ENCODE data around the gene DHCR7.

Gene DHCR7

DNA sequence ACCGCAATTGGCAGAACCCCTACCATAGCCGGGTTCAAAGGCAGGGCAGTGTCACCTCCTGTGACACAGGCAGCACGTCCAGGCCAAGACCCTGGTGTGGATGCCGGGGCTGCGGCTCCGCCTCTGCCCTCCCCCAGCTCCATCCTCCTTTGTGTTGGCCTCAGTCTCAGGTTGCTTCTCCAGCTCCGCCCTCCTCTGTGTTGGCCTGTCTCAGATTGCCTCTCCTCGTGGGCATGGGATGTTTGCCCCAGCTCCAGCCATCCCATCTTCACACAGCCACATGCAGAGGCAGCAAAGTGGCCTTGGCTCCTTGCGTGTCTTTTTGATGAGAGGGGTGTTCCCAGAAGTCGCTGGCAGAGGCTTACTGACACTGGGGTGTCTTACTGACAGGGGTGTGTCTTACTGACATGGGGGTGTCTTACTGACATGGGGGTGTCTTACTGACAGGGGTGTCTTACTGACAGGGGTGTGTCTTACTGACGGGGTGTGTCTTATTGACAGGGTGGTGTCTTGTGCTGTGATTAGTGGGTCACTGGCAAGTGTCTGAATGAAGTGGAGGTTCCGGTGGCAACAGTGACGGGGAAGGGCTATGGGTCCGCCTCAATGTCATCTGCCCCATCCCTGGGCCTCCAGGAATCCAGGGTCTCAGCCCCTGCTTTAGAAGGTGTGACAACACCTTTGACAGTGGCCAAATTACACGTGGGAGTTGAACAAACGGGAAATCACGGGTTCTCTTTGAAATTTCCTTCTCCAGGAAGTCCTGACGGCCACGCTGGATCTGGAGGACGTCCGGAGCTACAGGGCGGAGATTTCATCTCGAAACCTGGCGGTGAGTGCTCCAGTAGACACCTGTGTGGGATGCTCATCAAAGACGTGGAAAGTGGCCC is 29.7 kb upstream of the DHCR7 start:
- DNase-seq = no peak

DNA sequence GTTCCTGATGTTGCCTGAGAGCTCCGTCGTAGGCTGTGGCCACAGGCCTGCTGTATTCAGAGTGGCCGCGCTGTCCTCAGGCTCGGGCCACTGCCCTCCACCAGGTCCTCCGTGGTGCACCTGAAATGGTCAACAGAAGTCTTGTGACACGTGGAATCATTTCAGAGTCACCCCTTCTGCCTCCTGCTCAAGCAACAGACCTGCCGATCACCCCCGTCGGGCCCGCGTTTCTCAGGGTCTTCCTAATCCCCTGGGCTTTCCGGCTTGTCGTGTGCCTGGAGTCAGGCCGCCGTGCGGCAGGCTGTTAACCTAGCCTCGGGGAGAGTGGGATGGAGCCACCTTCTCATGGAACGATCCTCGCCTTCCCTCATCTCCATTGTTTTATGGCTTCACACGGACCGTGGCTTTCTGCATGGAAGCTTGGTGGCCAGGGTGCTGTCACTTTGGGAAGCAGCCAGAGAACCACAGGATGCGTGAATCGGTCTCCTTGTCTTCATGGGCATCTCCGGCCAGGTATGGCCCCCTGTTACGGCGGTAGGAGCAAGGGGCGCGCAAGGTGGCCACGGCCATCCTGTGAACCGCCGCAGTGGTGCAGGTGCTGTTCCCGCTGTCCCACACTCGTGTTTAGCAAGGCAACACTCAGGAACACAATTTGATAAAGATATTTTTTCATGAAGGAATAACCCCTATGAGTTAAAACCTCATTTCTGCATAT is 28.9 kb upstream of the DHCR7 start:
- no peak for DNase-seq

DNA sequence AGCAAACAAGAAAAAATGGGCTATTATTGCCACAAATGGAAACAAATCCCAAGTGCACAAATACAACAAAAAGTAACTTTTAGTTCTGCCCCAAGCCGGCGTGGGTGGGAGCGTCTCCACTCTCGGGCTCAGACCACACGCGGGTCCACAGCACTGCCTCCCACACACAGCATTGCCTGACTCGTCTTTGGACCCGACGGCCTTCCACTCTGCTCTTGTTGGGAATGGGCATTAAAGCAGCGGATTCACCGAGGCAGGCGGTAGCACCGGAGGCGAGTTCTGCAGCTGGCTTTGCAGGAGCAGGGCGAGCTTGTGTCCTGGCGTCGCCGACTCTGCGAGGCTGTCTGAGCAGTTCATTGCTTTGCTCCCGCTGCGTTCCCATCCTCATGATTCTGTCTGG is 27.8 kb upstream of the DHCR7 start:
- DNase-seq = no peak

DNA sequence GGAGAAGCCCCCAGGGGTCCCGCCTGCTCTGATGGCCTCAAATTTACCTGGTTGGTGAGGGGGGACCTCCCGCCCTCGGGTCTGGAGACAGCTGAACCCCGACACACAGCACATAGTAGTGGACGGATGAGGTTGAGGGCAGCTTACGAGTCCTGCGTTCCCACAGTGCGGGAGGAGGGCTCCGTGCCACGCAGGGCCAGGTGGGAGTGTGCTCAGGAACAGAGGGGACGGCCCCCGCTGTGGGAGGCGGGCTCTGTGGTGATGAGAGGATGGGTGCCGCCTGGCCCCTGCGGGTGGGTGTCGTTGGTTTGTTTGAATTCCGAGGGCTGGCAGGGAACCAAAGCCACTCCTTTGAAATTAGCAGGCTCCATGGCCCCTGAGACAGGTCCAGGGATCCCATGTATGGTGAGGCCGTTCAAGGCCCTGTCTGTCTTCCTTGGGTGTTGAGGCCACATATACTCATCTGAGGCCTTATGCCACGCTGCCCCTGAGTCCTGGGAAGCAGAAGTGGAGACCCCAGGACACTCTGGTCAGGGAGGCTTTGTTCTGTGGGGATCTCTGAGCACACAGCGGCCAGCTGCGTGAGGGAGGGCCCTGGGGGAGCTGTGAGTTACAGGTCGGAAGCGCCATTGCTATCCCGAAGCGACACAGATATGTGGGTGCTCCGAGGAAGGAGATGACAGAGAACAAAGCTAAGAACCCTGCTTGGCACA is 26.7 kb upstream of the DHCR7 start:
- DNase-seq = no peak

DNA sequence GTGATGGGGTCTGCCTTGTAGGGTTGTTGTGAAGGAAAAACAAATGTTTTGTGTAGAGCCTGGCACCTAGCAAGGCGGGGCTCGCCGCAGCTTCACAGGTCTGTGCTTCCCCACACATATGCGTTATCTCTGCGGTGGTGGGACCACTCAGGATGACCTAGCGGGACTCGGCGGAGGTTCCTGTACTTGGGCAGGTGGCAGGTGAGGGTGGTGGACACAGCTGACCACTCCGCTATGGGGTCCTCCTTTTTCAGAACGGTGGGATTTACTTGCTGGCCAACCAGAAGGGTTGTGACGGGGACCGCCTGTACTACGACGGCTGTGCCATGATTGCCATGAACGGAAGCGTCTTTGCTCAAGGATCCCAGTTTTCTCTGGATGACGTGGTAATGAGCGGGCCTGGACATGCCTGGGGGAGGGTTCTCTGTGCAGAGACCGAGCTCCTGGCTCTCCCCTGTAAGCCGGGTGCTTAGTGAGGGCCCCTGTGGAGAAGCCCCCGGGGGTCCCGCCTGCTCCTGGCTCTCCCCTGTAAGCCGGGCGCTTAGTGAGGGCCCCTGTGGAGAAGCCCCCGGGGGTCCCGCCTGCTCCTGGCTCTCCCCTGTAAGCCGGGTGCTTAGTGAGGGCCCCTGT is 26.1 kb upstream of the DHCR7 start:
- no peak for DNase-seq

DNA sequence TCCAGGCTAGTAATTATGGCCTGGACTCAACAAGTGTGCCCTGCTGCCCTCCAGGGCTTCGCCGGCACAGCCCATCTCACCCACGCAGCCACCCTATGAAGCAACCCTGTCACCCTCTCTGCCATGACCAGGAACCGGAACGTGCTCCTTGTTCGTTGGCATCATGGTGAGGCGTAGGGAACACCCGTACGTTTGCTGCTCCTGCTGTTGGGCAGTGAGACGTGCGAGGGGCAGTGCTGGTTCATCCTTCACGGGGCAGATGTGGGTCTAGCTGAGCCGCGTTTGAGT is 25.5 kb upstream of the DHCR7 start:
- no peak for DNase-seq

DNA sequence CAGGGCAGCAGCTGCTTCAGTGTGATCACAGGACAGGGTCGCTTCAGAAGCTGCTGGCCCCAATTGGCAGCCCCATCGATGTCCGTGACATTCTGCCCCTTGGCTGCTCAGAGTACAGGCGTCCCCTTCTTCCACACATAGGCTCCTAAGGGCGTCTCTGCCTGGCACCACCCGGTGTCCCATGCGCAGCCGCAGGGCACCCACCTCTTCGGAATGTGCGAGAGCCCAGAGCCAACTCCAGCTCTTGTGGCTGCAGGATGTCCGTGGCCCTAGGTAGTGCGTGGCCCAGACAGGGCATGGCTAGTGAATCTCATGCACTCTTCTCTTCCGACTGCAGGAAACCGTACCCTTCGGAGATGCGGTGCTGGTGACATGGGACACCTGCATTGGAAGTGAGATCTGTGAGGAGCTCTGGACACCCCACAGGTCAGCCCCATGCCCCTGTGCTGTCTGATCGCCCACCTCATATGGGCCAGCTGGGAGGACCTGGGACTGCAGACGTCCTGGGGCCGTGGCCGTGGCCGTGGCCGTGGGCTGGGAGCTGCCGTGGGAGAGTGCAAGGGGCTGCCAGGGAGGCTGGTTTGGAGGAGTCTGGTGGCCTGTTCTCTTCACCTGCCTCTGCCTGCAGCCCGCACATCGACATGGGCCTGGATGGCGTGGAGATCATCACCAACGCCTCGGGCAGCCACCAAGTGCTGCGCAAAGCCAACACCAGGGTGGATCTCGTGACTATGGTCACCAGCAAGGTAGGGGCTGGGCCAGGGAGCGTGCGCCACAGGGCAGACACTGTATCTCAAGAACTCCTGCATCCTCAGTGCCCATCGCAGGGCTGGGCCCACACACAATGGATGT is 25.0 kb upstream of the DHCR7 start:
- no peak for DNase-seq

DNA sequence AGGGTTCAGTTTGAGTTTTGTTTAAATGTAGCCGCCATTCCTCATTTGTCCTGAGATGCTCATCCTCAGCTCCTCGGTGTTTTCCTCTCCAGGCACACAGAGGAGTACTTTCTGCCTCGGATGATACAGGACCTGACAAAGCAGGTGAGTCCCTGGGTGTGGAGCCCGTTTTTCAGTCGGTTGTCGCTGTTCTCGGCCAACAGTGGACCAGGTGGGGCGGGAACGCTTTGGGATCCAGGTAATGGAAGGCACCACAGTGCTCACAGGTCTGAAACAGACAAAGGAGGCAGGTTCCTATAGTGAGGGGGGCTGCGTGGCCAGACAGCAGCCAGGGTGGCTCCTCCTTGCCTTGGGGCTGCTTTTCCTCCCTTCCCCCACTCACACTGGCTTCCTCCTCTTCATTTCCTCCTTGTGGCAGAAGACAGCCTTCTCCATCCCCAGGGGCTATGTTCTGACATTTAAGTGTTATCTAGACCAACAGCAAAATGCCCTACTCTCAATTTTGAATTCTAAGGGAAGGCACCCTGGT is 24.2 kb upstream of the DHCR7 start:
- no peak for DNase-seq

DNA sequence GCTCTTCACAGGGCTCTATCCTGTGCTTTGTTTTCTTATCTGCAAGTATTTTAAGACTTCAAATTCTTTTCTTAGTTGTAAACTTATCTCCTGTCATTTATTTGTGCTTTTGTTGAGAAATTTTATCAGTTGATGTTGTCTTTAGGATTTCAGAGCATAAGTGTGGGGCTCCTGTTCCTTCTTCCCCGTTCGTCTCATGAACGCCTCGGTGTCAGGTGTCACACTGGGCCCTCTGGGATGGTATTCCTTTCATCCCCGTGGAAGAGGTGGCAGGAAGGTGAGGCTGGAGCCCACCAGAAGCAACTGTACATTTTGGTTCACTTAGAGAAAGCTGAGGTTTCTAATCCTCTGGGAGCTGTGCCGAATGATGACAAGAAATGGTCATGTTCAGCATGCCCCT is 22.8 kb upstream of the DHCR7 start:
- no peak for DNase-seq

DNA sequence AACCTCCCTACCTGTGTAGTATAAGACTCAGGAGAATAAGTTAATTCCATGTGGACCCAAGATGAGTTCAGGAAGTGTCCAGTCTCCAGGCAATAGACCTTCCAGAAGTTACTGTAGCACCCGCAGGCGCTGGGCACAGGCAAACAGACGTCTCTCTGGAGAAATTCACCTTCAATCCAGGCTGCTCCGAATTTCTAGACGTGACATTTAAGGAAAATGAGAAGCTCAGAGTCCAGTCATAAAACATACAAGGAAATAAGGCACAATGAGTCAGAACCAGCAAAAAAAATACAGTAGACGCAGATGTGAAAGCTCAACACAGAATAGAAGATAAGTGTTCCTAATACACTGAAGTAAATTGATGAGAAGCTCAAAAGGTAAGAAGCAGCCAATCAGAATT is 19.0 kb upstream of the DHCR7 start:
- no peak for DNase-seq

DNA sequence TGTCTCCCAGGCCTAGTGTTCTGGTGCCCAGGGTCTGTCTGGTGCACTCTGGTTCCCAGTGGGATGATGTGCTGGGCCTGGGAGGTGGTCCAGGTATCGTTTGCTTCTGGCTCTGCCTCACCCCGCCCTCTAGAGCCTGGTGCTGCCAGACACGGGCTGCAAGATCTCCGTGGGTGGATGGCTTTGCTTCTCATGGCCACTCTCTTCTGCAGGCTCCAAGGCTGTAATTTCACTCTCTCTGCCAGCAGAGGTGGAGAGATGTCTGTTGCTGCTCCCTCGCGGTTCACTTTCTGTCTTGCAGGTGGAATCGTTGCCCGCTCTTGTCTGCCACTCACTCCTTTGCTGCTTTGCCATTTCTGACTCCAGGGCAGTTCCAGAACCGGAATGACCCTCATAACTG is 18.2 kb upstream of the DHCR7 start:
- DNase-seq = no peak

DNA sequence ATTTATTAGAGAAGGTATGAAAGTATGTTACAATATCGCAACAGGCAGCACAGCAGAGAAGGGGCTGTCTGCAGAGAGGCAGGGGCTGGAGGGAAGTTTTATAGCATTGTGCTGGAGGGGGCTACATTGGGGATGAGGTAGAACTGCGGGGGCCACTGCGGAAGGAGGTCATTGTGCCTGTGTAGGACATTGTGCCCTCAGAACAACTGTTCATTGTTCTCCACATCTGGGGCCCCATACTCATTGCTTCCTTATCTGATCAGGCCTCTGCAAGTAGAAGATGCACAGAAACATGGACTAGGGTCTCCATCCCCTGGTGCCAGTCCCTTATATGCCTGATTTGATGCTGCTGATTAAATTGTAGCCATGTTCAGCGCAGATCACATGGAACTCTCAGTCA is 16.9 kb upstream of the DHCR7 start:
- no peak for DNase-seq

DNA sequence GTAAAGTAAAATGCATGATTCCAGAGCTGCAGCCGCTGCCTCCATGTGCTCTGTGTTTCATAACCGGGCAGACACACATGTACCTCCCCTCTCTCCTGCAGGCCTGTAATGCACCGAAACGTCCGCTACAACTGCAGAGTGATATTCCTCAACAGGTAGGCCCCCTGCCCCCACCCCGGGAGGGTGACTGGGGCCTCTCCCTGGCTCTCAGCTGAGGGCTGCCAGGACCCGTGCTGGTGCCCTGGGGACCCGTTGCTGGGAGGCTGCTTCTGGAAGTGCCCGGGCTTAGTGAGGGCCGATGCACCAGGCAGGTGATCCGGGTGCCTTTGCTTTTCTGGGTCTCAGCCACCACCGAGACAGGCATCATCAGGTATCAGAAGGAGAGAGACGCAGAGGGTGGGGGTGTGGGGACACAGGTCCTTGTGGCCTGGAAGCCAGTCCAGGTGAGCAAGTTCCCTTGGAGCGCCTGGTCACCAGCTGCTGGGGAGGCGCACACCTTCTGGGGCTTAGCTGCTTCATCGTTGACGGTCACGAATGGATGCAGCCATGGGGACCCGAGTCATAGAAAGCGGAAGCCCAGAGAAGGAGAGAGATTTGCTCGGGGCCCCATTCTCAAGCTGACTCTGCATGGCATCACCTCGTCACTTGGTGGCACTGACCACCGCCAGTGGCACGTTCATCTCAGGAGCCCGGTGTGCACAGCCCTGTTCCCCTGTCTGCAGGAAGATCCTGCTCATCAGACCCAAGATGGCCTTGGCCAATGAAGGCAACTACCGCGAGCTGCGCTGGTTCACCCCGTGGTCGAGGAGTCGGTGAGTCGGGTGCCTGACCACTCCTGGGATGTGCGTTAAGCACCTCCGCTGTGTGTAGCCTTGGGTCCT is 15.4 kb upstream of the DHCR7 start:
- no peak for DNase-seq

DNA sequence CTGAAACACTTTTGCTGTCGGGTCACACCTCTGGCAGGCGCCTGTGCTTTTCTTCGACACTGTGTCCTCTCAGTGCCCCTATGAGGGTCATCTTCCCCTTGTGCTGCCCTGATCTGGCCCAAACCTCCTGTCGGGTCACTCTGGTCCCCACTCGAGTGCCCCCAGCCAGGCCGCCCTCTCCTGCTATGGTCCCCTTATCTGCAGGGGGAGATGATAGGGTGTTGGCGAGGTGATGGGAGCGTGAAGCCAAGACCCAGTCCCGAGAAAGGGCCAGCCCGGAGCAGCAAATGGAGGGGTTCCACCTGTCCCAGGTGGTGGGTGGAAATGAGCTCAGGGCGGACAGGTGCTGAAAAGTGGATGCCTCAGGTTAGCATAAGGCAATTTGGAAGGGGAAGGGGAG is 14.5 kb upstream of the DHCR7 start:
- no peak for DNase-seq

DNA sequence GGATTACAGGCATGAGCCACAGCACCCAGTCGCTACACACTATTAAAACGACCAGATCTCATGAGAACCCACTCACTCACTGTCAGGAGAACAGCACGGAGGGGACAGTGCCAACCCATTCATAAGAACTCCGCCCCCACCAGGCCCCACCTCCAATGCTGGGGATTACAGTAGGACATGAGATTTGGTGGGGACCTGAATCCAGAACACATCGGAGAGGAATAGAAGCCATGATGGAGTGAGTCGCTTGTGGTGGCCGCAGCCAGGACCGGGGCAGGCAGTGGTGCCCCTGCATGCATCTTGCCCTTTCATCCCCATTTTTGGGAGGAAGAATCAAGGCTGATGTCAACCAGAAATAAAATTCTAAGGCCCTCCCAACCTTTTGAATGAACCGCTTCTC is 13.5 kb upstream of the DHCR7 start:
- no peak for DNase-seq

DNA sequence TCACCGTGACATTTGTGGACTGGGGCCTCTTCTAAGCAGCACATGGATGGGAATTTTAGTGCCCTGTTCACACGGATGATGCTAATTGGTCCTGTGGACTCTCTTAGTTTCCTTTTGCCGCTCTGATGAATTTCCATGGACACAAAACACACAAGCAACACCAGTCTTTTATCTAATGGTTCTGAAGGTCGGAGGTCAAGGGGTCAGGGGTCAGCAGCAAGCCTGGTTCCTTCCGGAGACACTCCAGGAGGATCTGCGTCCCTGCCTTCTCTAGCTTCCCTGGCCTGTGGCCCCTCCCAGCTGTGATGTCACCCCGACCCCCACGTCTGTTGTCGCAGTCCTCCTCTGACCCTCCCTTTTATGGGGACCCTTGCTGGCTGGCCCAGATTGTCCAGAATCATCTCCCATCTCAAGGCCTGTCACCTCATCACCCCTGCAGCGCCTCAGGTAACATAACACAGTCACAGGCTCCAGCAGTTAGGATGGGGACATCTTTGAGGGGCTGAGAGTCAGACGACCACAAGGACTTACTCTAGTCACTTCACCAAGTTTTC is 11.7 kb upstream of the DHCR7 start:
- DNase-seq = no peak

DNA sequence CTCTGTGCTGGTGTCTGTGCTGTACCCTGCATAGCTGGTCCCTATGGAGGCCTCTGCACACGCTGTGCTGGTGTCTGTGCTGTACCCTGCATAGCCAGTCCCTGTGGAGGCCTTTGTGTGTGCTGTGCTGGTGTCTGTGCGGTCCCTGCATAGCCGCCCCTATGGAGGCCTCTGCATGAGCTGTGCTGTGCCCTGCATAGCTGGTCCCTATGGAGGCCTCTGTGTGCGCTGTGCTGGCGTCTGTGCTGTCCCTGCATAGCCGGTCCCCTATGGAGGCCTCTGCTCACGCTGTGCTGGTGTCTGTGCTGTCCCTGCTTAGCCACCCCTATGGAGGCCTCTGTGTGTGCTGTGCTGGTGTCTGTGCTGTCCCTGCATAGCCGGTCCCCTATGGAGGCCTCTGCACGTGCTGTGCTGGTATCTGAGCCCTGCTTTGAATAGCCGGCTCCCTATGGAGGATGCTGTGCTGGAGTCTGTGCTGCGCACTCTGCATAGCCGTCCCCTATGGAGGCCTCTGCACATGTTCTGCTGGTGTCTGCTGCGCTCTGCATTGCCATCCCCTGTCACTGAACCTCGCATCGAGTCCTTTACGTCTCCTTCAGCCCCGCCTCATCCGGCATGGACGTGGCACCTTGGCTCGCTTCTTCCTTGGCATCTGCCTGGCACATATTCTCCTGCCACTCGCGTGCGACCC is 11.0 kb upstream of the DHCR7 start:
- DNase-seq = no peak

DNA sequence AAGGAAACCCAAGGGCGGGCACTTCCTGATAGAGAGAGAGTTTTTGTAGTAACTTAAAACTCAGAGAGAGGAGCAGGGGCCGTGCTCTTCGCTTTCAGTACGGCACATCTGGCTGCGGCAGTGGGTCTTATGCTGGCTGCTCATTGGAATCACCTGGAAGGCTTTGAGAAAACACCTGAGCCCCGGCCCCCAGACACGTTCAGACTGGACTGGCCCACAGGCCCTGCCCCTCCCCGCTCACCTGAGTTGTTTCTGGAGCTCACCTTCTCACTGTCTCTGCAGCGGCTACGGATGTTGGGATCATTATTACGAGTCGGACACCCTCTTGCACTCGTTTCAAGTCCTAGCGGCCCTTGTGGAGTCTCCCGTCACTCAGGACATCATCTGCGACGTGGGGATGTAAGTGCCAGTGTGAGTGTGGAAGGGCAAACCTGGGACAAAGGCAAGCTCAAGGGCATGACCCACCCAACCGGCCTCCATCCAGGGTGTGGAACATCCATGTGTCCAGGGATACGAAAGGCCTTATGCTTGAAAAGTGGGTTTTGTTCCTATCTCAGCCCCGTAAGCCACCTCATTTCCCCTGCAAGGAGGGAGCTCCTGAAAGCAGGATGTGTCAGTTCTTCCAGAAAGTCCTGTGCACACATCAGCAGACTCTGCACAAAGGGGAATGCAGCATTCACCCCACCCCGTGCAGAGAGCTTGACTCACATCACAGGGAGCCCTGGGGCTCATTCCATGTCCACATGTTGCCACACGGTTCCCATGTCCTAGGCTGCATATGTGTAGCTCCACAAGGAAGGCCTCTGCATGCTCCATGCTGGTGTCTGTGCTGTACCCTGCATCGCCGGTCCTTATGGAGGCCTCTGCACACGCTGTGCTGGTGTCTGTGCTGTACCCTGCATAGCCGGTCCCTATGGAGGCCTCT is 10.2 kb upstream of the DHCR7 start:
- DNase-seq = no peak

DNA sequence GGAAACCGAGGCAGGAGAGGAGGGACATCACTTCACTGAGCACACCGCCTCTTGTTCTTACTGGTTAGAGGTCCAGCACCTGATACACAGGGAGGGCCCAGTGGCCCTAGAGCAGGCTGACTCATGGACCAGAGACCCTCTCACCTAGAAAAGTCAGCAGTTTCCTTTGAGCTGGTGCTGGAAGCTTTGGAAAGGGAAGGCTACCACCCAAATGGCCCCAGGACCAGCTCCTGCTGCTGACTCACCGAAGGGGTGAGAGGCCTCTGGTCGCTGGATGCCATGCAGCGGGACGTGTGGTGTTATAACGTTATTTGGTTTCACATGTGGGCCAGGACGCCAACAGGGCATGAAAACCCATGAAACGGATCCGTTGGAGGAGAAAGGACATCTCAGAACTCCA is 8.6 kb upstream of the DHCR7 start:
- DNase-seq = no peak
